KG1 (cell line): ENCODE data around the gene CDON.
"Not testable (repeated sequence)": the region's sequence is repeated elsewhere in the genome, so short reads cannot be mapped to it uniquely, and the experiment has no call there.

ENCODE experiments used
- DNase-seq: peaks from one replicate; lab custom pipeline; 2025; lab: John Stamatoyannopoulos, UW

CDON gene

GRCh38 chr11:125994509-125994908, 68.2 kb downstream of the CDON start:
- DNase-seq: no peak

- no peak for DNase-seq
Observed at GRCh38 chr11:125992893-125993292, 69.8 kb downstream of the CDON start.

GRCh38 chr11:125990244-125990643, 72.4 kb downstream of the CDON start:
- DNase-seq: no peak

- DNase-seq: no peak
Observed at GRCh38 chr11:125987066-125987641, 75.5 kb downstream of the CDON start.

- not testable (repeated sequence) for DNase-seq
Observed at GRCh38 chr11:125985956-125986355, 76.7 kb downstream of the CDON start.

GRCh38 chr11:125982348-125982730, 80.3 kb downstream of the CDON start:
- no peak for DNase-seq

- DNase-seq: no peak
Observed at GRCh38 chr11:125980436-125980835, 82.2 kb downstream of the CDON start.

GRCh38 chr11:125979511-125979910, 83.2 kb downstream of the CDON start:
- DNase-seq: no peak

GRCh38 chr11:125978778-125979407, 83.8 kb downstream of the CDON start:
- DNase-seq: no peak

- DNase-seq: no peak
Observed at GRCh38 chr11:125978181-125978716, 84.4 kb downstream of the CDON start.

- DNase-seq: no peak
Observed at GRCh38 chr11:125977333-125977732, 85.3 kb downstream of the CDON start.

GRCh38 chr11:125976156-125976555, 86.5 kb downstream of the CDON start:
- no peak for DNase-seq

- no peak for DNase-seq
Observed at GRCh38 chr11:125975634-125976033, 87.0 kb downstream of the CDON start.

- no peak for DNase-seq
Observed at GRCh38 chr11:125974284-125974683, 88.4 kb downstream of the CDON start.

- DNase-seq: no peak
Observed at GRCh38 chr11:125971618-125972017, 91.0 kb downstream of the CDON start.

- no peak for DNase-seq
Observed at GRCh38 chr11:125968354-125968753, 94.3 kb downstream of the CDON start.

GRCh38 chr11:125967515-125967914, 95.2 kb downstream of the CDON start:
- no peak for DNase-seq

GRCh38 chr11:125960771-125961170, 101.9 kb downstream of the CDON start:
- no peak for DNase-seq

GRCh38 chr11:125959931-125960330, 102.7 kb downstream of the CDON start:
- no peak for DNase-seq

GRCh38 chr11:125959511-125959910, 103.2 kb downstream of the CDON start:
- DNase-seq: no peak

- no peak for DNase-seq
Observed at GRCh38 chr11:125958872-125959400, 103.7 kb downstream of the CDON start.

GRCh38 chr11:125957618-125958332, 104.9 kb downstream of the CDON start:
- no peak for DNase-seq
